ENCODE data around the gene PC.

PC gene

GRCh38 chr11:66906061-66906733 is 52.0 kb downstream of the PC start:
- FAIRE-seq, result no peak
- TF ChIP-seq POU2F2 (IDR thresholded peaks at IDR 0.05; ENCODE audit: low read depth, low read length), result no peak
- TF ChIP-seq SPI1 (IDR thresholded peaks at IDR 0.05; ENCODE audit: low read depth, low read length), result no peak
- no peak for TF ChIP-seq POLR2AphosphoS5 (IDR thresholded peaks at IDR 0.05; ENCODE audit: low read depth, low read length)
- TF ChIP-seq PAX5 (IDR thresholded peaks at IDR 0.05; ENCODE audit: insufficient read depth, low read length, severe bottlenecking), result no peak
- no peak for TF ChIP-seq POLR2A (IDR thresholded peaks at IDR 0.05; ENCODE audit: low read depth, low read length)
- no peak for TF ChIP-seq TAF1 (IDR thresholded peaks at IDR 0.05; ENCODE audit: low read depth, low read length)

GRCh38 chr11:66905631-66906030 is 52.6 kb downstream of the PC start:
- FAIRE-seq, result no peak

More at GRCh38 chr11:66906061-66906733, 52.0 kb downstream of the PC start:
- DNase-seq (ENCODE audit: insufficient read length, low spot score), result no peak

GRCh38 chr11:66904981-66905521 is 53.1 kb downstream of the PC start:
- TF ChIP-seq SPI1 (IDR thresholded peaks at IDR 0.05; ENCODE audit: low read depth, low read length) (no peak), POLR2A (IDR thresholded peaks at IDR 0.05; ENCODE audit: low read depth, low read length) (no peak), PAX5 (IDR thresholded peaks at IDR 0.05; ENCODE audit: insufficient read depth, low read length, severe bottlenecking) (no peak), POU2F2 (IDR thresholded peaks at IDR 0.05; ENCODE audit: low read depth, low read length) (no peak), POLR2AphosphoS5 (IDR thresholded peaks at IDR 0.05; ENCODE audit: low read depth, low read length) (no peak), TAF1 (IDR thresholded peaks at IDR 0.05; ENCODE audit: low read depth, low read length) (no peak)
- FAIRE-seq (no peak), DNase-seq (ENCODE audit: insufficient read length, low spot score) (no peak)

More at GRCh38 chr11:66905631-66906030, 52.6 kb downstream of the PC start:
- DNase-seq (ENCODE audit: insufficient read length, low spot score), result no peak
- TF ChIP-seq SPI1 (IDR thresholded peaks at IDR 0.05; ENCODE audit: low read depth, low read length), result no peak
- no peak for TF ChIP-seq TAF1 (IDR thresholded peaks at IDR 0.05; ENCODE audit: low read depth, low read length)
- TF ChIP-seq POLR2AphosphoS5 (IDR thresholded peaks at IDR 0.05; ENCODE audit: low read depth, low read length), result no peak
- no peak for TF ChIP-seq POLR2A (IDR thresholded peaks at IDR 0.05; ENCODE audit: low read depth, low read length)
- TF ChIP-seq POU2F2 (IDR thresholded peaks at IDR 0.05; ENCODE audit: low read depth, low read length), result no peak
- TF ChIP-seq PAX5 (IDR thresholded peaks at IDR 0.05; ENCODE audit: insufficient read depth, low read length, severe bottlenecking), result no peak

GRCh38 chr11:66904561-66904960 is 53.6 kb downstream of the PC start:
- DNase-seq (ENCODE audit: insufficient read length, low spot score) (no peak), FAIRE-seq (no peak)
- TF ChIP-seq PAX5 (IDR thresholded peaks at IDR 0.05; ENCODE audit: insufficient read depth, low read length, severe bottlenecking) (no peak), POLR2AphosphoS5 (IDR thresholded peaks at IDR 0.05; ENCODE audit: low read depth, low read length) (no peak), POU2F2 (IDR thresholded peaks at IDR 0.05; ENCODE audit: low read depth, low read length) (no peak), SPI1 (IDR thresholded peaks at IDR 0.05; ENCODE audit: low read depth, low read length) (no peak), POLR2A (IDR thresholded peaks at IDR 0.05; ENCODE audit: low read depth, low read length) (no peak), TAF1 (IDR thresholded peaks at IDR 0.05; ENCODE audit: low read depth, low read length) (no peak)

GRCh38 chr11:66904055-66904454 is 54.1 kb downstream of the PC start:
- no peak for FAIRE-seq
- no peak for DNase-seq (ENCODE audit: insufficient read length, low spot score)
- no peak for TF ChIP-seq POLR2AphosphoS5 (IDR thresholded peaks at IDR 0.05; ENCODE audit: low read depth, low read length)
- TF ChIP-seq POU2F2 (IDR thresholded peaks at IDR 0.05; ENCODE audit: low read depth, low read length), result no peak
- no peak for TF ChIP-seq POLR2A (IDR thresholded peaks at IDR 0.05; ENCODE audit: low read depth, low read length)
- no peak for TF ChIP-seq SPI1 (IDR thresholded peaks at IDR 0.05; ENCODE audit: low read depth, low read length)
- no peak for TF ChIP-seq PAX5 (IDR thresholded peaks at IDR 0.05; ENCODE audit: insufficient read depth, low read length, severe bottlenecking)
- no peak for TF ChIP-seq TAF1 (IDR thresholded peaks at IDR 0.05; ENCODE audit: low read depth, low read length)

GRCh38 chr11:66902486-66903177 is 55.6 kb downstream of the PC start:
- TF ChIP-seq TAF1 (IDR thresholded peaks at IDR 0.05; ENCODE audit: low read depth, low read length) (no peak), SPI1 (IDR thresholded peaks at IDR 0.05; ENCODE audit: low read depth, low read length) (no peak), POLR2AphosphoS5 (IDR thresholded peaks at IDR 0.05; ENCODE audit: low read depth, low read length) (no peak), POLR2A (IDR thresholded peaks at IDR 0.05; ENCODE audit: low read depth, low read length) (no peak), POU2F2 (IDR thresholded peaks at IDR 0.05; ENCODE audit: low read depth, low read length) (no peak), PAX5 (IDR thresholded peaks at IDR 0.05; ENCODE audit: insufficient read depth, low read length, severe bottlenecking) (no peak)
- no peak for FAIRE-seq
- no peak for DNase-seq (ENCODE audit: insufficient read length, low spot score)

GRCh38 chr11:66901964-66902390 is 56.2 kb downstream of the PC start:
- FAIRE-seq (no peak), DNase-seq (ENCODE audit: insufficient read length, low spot score) (no peak)
- TF ChIP-seq POU2F2 (IDR thresholded peaks at IDR 0.05; ENCODE audit: low read depth, low read length) (no peak), POLR2AphosphoS5 (IDR thresholded peaks at IDR 0.05; ENCODE audit: low read depth, low read length) (no peak), SPI1 (IDR thresholded peaks at IDR 0.05; ENCODE audit: low read depth, low read length) (no peak), PAX5 (IDR thresholded peaks at IDR 0.05; ENCODE audit: insufficient read depth, low read length, severe bottlenecking) (no peak), POLR2A (IDR thresholded peaks at IDR 0.05; ENCODE audit: low read depth, low read length) (no peak), TAF1 (IDR thresholded peaks at IDR 0.05; ENCODE audit: low read depth, low read length) (no peak)

- TF ChIP-seq POLR2AphosphoS5 (IDR thresholded peaks at IDR 0.05; ENCODE audit: low read depth, low read length), result no peak
- no peak for TF ChIP-seq POLR2A (IDR thresholded peaks at IDR 0.05; ENCODE audit: low read depth, low read length)
- no peak for TF ChIP-seq TAF1 (IDR thresholded peaks at IDR 0.05; ENCODE audit: low read depth, low read length)
- TF ChIP-seq POU2F2 (IDR thresholded peaks at IDR 0.05; ENCODE audit: low read depth, low read length), result no peak
- no peak for TF ChIP-seq PAX5 (IDR thresholded peaks at IDR 0.05; ENCODE audit: insufficient read depth, low read length, severe bottlenecking)
- TF ChIP-seq SPI1 (IDR thresholded peaks at IDR 0.05; ENCODE audit: low read depth, low read length), result no peak
- DNase-seq (ENCODE audit: insufficient read length, low spot score) (no peak), FAIRE-seq (no peak)
Measured at GRCh38 chr11:66894141-66894540, 64.0 kb downstream of the PC start.

- DNase-seq (ENCODE audit: insufficient read length, low spot score) (no peak), FAIRE-seq (no peak)
- no peak for TF ChIP-seq SPI1 (IDR thresholded peaks at IDR 0.05; ENCODE audit: low read depth, low read length)
- no peak for TF ChIP-seq POU2F2 (IDR thresholded peaks at IDR 0.05; ENCODE audit: low read depth, low read length)
- TF ChIP-seq TAF1 (IDR thresholded peaks at IDR 0.05; ENCODE audit: low read depth, low read length), result no peak
- TF ChIP-seq POLR2AphosphoS5 (IDR thresholded peaks at IDR 0.05; ENCODE audit: low read depth, low read length), result no peak
- TF ChIP-seq POLR2A (IDR thresholded peaks at IDR 0.05; ENCODE audit: low read depth, low read length), result no peak
- no peak for TF ChIP-seq PAX5 (IDR thresholded peaks at IDR 0.05; ENCODE audit: insufficient read depth, low read length, severe bottlenecking)
Measured at GRCh38 chr11:66892911-66893310, 65.3 kb downstream of the PC start.

Data from GM12891 (cell line).